Posterior vena cava (tissue), 2 donors: Measurements from ENCODE around the gene PCDHB5. TPM values are rescaled to one million over a fixed set of nuclear protein-coding genes. Genes with fewer than 3 reads are reported as not detected.
"Not testable (repeated sequence)": the region's sequence is repeated elsewhere in the genome, so short reads cannot be mapped to it uniquely, and the experiment has no call there.

Source experiments
- DNase-seq: peaks from one replicate; pipeline ENCODE4 v3.0.0-alpha.2; 2020; ENCODE audit warnings: low spot score
- intact Hi-C, 2 donors: fragments of 100-400 bp; cut with DNase I; formaldehyde crosslinking; loops; one replicate each; pipeline versions ENCODE4 v1.14.1 to v1.14.2; 2022 to 2023
- total RNA-seq, 2 donors: library from RNA; stranded (reverse); fragmentation: NEBNext Ultra II Directional; extraction: Animal tissue kit (Norgen Biotek cat#: 25700); gene quantifications; one replicate each; pipeline ENCODE4 v1.2.1, GENCODE V29; 2021
- donor health status: DM: yes; HTN: yes; CAD: no.
- donor health status: DM: yes; HTN: yes; CAD: no.

PCDHB5 gene
- total RNA-seq, 2 donors from 2014 or later, result 2.8 to 3.1 TPM

GRCh38 chr5:141150224-141150992, 15.4 kb downstream of the PCDHB5 start:
- no peak for DNase-seq
- intact Hi-C loops, result no loop called here

GRCh38 chr5:141150993-141151325, 16.0 kb downstream of the PCDHB5 start:
- DNase-seq, result no peak
- intact Hi-C loops, result no loop called here

- intact Hi-C loops, result not testable (repeated sequence)
These were observed 16.6 kb downstream of the PCDHB5 start for GRCh38 chr5:141151632-141152031.

GRCh38 chr5:141152096-141152495, 17.1 kb downstream of the PCDHB5 start:
- intact Hi-C loops, DNase-seq: not testable (repeated sequence)

More at GRCh38 chr5:141151632-141152031, 16.6 kb downstream of the PCDHB5 start:
- not testable (repeated sequence) for DNase-seq

GRCh38 chr5:141155540-141156374, 20.8 kb downstream of the PCDHB5 start:
- intact Hi-C loops, result no loop called here
- DNase-seq, result no peak

GRCh38 chr5:141157356-141157755, 22.4 kb downstream of the PCDHB5 start:
- DNase-seq, intact Hi-C loops: not testable (repeated sequence)

GRCh38 chr5:141157901-141158300, 22.9 kb downstream of the PCDHB5 start:
- intact Hi-C loops, DNase-seq: not testable (repeated sequence)

GRCh38 chr5:141172381-141173204, 37.6 kb downstream of the PCDHB5 start, which contains the start of gene PCDHB7:
TSS of gene PCDHB7 (plus strand) at chr5:141172644. CDS start at chr5:141172836, 192 bp downstream.
- intact Hi-C loops, result no loop called here
- no peak for DNase-seq

- intact Hi-C loops, result not testable (repeated sequence)
These were observed 39.5 kb downstream of the PCDHB5 start for GRCh38 chr5:141174291-141175104.

GRCh38 chr5:141175933-141176332, 40.9 kb downstream of the PCDHB5 start:
- intact Hi-C loops, result no loop called here
- DNase-seq, result no peak

More at GRCh38 chr5:141174291-141175104, 39.5 kb downstream of the PCDHB5 start:
- not testable (repeated sequence) for DNase-seq

GRCh38 chr5:141177577-141178191, 42.7 kb downstream of the PCDHB5 start, which contains the start of gene PCDHB8:
TSS of gene PCDHB8 (plus strand) at chr5:141177790. CDS start at chr5:141178035, 245 bp downstream.
- intact Hi-C loops, DNase-seq: not testable (repeated sequence)

GRCh38 chr5:141179371-141179770, 44.4 kb downstream of the PCDHB5 start:
- intact Hi-C loops, DNase-seq: not testable (repeated sequence)

GRCh38 chr5:141179876-141180275, 44.9 kb downstream of the PCDHB5 start:
- DNase-seq, intact Hi-C loops: not testable (repeated sequence)

- DNase-seq, result no peak
- intact Hi-C loops, result no loop called here
These were observed 45.3 kb downstream of the PCDHB5 start for GRCh38 chr5:141180313-141180712.

- no peak for DNase-seq
- intact Hi-C loops, result no loop called here
These were observed 47.2 kb downstream of the PCDHB5 start, which contains the start of gene PCDHB16 for GRCh38 chr5:141182248-141182647. TSS of gene PCDHB16 (plus strand) at chr5:141182387. CDS start at chr5:141182560, 173 bp downstream.

GRCh38 chr5:141184117-141184855, 49.3 kb downstream of the PCDHB5 start:
- intact Hi-C loops, DNase-seq: not testable (repeated sequence)

- intact Hi-C loops, result no loop called here
These were observed 52.0 kb downstream of the PCDHB5 start, which contains the start of gene PCDHB9 for GRCh38 chr5:141186897-141187512. TSS of gene PCDHB9 (plus strand) at chr5:141187161. CDS start at chr5:141187319, 158 bp downstream.

More at GRCh38 chr5:141186897-141187512, 52.0 kb downstream of the PCDHB5 start, which contains the start of gene PCDHB9:
- DNase-seq, result no peak
